Smooth muscle cell (in vitro differentiated cells): ENCODE measurements around the gene LIPM. TPM values are rescaled to one million over a fixed set of nuclear protein-coding genes. Genes with fewer than 3 reads are reported as not detected.

ENCODE experiments used
- DNase-seq: peaks from one replicate; lab custom pipeline; 2025; ENCODE audit not compliant: unreplicated experiment; lab: John Stamatoyannopoulos, UW
- H2AFZ ChIP-seq: fragments of 200-600 bp; sonication (generic); 2 replicates; pipeline ENCODE4 v1.6.0; 2016; ENCODE audit warnings: antibody characterized with exemption, low read depth, mild to moderate bottlenecking
- H3F3A ChIP-seq: fragments of 200-600 bp; sonication (generic); 2 replicates; pipeline ENCODE4 v1.6.0; 2017; ENCODE audit warnings: antibody characterized with exemption, low read depth
- H3K27ac ChIP-seq: fragments of 200-600 bp; sonication (generic); 2 replicates; pipeline ENCODE4 v1.5.1; 2016; ENCODE audit warnings: low read depth, mild to moderate bottlenecking
- H3K27me3 ChIP-seq: fragments of 200-600 bp; sonication (generic); 2 replicates; pipeline ENCODE4 v1.6.1; 2016; ENCODE audit warnings: low read depth, mild to moderate bottlenecking
- H3K36me3 ChIP-seq: fragments of 200-600 bp; sonication (generic); 2 replicates; pipeline ENCODE4 v1.5.1; 2016; ENCODE audit warnings: low read depth
- H3K4me1 ChIP-seq: fragments of 200-600 bp; sonication (generic); 2 replicates; pipeline ENCODE4 v1.5.1; 2016; ENCODE audit warnings: low read depth
- H3K4me2 ChIP-seq: fragments of 200-600 bp; sonication (generic); 2 replicates; pipeline ENCODE4 v1.6.0; 2016; ENCODE audit warnings: mild to moderate bottlenecking
- H3K4me3 ChIP-seq: fragments of 200-600 bp; sonication (generic); 2 replicates; pipeline ENCODE4 v1.5.1; 2016; ENCODE audit warnings: mild to moderate bottlenecking
- H3K79me2 ChIP-seq: fragments of 200-600 bp; sonication (generic); 2 replicates; pipeline ENCODE4 v1.6.0; 2016; ENCODE audit warnings: low read depth, mild to moderate bottlenecking
- H3K9ac ChIP-seq: fragments of 200-600 bp; sonication (generic); 2 replicates; pipeline ENCODE4 v1.6.0; 2016; ENCODE audit warnings: low read depth
- H3K9me3 ChIP-seq: fragments of 200-600 bp; sonication (generic); replicated peaks from 2 replicates; pipeline ENCODE4 v1.5.1; 2016; ENCODE audit warnings: low read depth
- H4K20me1 ChIP-seq: fragments of 200-600 bp; sonication (generic); 2 replicates; pipeline ENCODE4 v1.6.0; 2016; ENCODE audit warnings: low read depth
- WGBS: methylation state at CpG from one replicate; pipeline ENCODE4 v1.1.7; 2016; ENCODE audit warnings: low lambda C conversion rate; 5-methylcytosine and 5-hydroxymethylcytosine counted together
- polyA plus RNA-seq: library from polyadenylated mRNA; unstranded; fragments of >200 nt; fragmentation: Nextera tagmentation; extraction: Ambion mirVana; gene quantifications from 2 replicates; pipeline ENCODE4 v1.2.1, GENCODE V29; 2016
- total RNA-seq: library from RNA; depleted of rRNA; stranded (reverse); fragments of >200 nt; gene quantifications from 2 replicates; pipeline ENCODE4 v1.2.3, GENCODE V29; 2014
- TF ChIP-seq, protein P1 (sequence below): fragments of 200-600 bp; sonication (generic); IDR thresholded peaks from 2 replicates; pipeline ENCODE4 v1.5.1; 2017; ENCODE audit warnings: borderline replicate concordance, mild to moderate bottlenecking, antibody characterized with exemption; ENCODE audit not compliant: insufficient read depth, poor library complexity, severe bottlenecking

LIPM gene
- total and polyA plus RNA-seq, 2 experiments from 2014 or later = 0.67 TPM; not detected in 1

DNA sequence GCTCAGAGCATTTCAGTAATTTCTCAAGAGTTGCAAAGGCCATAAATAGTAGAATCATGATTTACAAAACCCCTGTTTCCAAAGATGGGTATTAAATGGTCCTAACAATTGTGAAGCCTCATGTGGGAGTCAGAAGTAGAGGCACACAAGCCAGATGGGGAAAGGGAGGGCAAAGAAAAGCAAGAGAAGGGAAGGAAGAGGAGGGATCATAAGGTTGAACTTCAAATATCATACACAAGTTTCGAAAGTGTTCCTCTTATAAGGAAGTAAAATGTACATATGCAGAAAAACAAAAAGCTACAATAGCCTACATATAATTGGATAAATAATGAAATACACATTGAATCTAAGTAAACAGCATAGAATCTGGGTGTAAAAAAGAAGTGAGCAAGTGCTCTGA is 36.7 kb upstream of the LIPM start:
- TF ChIP-seq, protein P1, sequence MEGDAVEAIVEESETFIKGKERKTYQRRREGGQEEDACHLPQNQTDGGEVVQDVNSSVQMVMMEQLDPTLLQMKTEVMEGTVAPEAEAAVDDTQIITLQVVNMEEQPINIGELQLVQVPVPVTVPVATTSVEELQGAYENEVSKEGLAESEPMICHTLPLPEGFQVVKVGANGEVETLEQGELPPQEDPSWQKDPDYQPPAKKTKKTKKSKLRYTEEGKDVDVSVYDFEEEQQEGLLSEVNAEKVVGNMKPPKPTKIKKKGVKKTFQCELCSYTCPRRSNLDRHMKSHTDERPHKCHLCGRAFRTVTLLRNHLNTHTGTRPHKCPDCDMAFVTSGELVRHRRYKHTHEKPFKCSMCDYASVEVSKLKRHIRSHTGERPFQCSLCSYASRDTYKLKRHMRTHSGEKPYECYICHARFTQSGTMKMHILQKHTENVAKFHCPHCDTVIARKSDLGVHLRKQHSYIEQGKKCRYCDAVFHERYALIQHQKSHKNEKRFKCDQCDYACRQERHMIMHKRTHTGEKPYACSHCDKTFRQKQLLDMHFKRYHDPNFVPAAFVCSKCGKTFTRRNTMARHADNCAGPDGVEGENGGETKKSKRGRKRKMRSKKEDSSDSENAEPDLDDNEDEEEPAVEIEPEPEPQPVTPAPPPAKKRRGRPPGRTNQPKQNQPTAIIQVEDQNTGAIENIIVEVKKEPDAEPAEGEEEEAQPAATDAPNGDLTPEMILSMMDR = no peak
- Histone ChIP-seq H3K27me3 (no peaks in the 10 kb centered on the region), H3K4me3 (no peak overlapping the region), H3K9me3 (no peaks in the 10 kb centered on the region), H3K4me1 (no peaks in the 10 kb centered on the region), H2AFZ (no peak overlapping the region), H3K27ac (no peak overlapping the region), H4K20me1 (no peaks in the 10 kb centered on the region), H3K36me3 (no peaks in the 10 kb centered on the region), H3F3A (no peaks in the 10 kb centered on the region), H3K9ac (no peak overlapping the region), H3K4me2 (no peak overlapping the region), H3K79me2 (no peaks in the 10 kb centered on the region)
- 86% methylated on average over 1 of the region's 1 CpG for whole genome bisulfite sequencing
- no peak for DNase-seq

DNA sequence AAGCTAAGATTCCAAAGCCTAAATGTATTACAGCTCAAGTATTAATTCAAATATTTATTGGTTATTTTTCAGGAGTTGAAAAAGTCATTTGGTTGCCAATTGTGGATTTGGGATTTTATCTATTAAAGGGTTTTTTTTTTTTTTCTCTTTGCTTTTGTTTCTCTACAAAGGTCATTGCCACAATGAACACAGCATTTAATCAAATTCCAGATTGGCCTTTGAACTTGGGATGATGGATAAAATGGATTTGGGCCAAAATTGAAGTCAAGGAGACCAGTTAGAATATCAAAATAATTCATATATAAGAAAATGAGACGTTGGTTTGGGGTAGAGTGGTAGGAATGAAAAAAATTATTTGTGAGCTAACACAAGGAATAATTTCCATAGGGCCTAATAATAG is 33.1 kb upstream of the LIPM start:
- H3K79me2 ChIP-seq = no peaks in the 10 kb centered on the region
- DNase-seq = no peak
- no peaks in the 10 kb centered on the region for H3K9me3 ChIP-seq
- H3K4me1 ChIP-seq = no peaks in the 10 kb centered on the region
- no peak overlapping the region for H3K27ac ChIP-seq
- TF ChIP-seq, protein P1 = no peak
- H3K4me2 ChIP-seq = no peak overlapping the region
- 84% methylated on average over 1 of the region's 1 CpG for WGBS
- no peak overlapping the region for H2AFZ ChIP-seq
- H3F3A ChIP-seq = no peaks in the 10 kb centered on the region
- no peak overlapping the region for H3K4me3 ChIP-seq
- no peaks in the 10 kb centered on the region for H3K27me3 ChIP-seq
- H3K36me3 ChIP-seq = no peaks in the 10 kb centered on the region
- no peaks in the 10 kb centered on the region for H4K20me1 ChIP-seq
- H3K9ac ChIP-seq = no peak overlapping the region

DNA sequence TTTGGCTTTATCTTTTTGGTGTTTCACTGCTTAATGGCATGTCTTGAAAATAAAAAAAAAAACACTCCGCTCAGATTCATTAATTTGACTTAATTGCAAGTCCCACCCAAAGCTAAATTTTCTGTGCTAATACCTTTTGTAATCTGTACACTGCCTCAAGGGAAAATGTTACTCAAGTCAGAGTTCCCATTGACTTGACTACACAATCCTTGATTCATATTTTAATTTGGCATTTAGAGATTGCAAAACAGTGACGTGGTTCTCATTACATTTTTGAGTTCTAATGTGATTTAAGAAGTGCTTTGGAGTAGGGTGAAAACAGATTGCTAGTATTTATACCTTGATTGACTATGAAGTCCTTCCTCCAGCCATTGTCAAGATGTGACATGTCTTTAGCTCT is 21.3 kb upstream of the LIPM start:
- Histone ChIP-seq H3F3A (no peaks in the 10 kb centered on the region), H3K4me3 (no peak overlapping the region), H3K36me3 (no peaks in the 10 kb centered on the region), H4K20me1 (no peaks in the 10 kb centered on the region), H3K4me1 (no peaks in the 10 kb centered on the region), H3K27me3 (peaks cover 35% of the 10 kb centered on the region), H3K4me2 (no peak overlapping the region), H3K79me2 (no peaks in the 10 kb centered on the region), H3K9me3 (no peaks in the 10 kb centered on the region), H3K27ac (no peak overlapping the region), H3K9ac (no peak overlapping the region), H2AFZ (no peak overlapping the region)
- TF ChIP-seq, protein P1 = no peak
- no peak for DNase-seq
- 56% methylated on average over 2 of the region's 2 CpGs for WGBS

DNA sequence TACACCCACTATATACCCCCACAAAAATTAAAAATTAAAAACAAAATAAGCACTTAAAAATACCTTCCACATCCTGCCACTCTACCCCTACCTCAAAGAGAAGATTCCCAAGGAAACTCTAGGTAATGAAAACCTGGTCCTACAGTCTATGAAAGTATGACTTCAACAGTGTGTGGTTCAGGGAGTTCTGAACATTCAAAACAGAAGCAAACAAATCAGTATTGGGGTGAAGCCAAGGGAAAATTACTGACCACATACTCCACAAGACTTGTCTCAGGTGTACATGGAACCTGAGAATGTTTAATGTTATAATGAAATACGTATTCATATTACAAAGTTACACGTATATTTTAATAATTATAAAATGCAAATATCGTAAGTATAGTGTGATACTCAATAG is 20.3 kb upstream of the LIPM start:
- TF ChIP-seq, protein P1 = no peak
- no peaks in the 10 kb centered on the region for H3K79me2 ChIP-seq
- no peaks in the 10 kb centered on the region for H3F3A ChIP-seq
- no peak overlapping the region for H3K4me2 ChIP-seq
- H3K4me3 ChIP-seq = no peak overlapping the region
- no peaks in the 10 kb centered on the region for H3K9me3 ChIP-seq
- H3K27me3 ChIP-seq = peaks cover 25% of the 10 kb centered on the region
- no peaks in the 10 kb centered on the region for H3K4me1 ChIP-seq
- H3K9ac ChIP-seq = no peak overlapping the region
- no peaks in the 10 kb centered on the region for H4K20me1 ChIP-seq
- DNase-seq = no peak
- no peak overlapping the region for H2AFZ ChIP-seq
- H3K36me3 ChIP-seq = no peaks in the 10 kb centered on the region
- no peak overlapping the region for H3K27ac ChIP-seq
- 91% methylated on average over 3 of the region's 3 CpGs for WGBS
